ENCODE data around the gene DBNL. TPM values are rescaled to one million over a fixed set of nuclear protein-coding genes. Genes with fewer than 3 reads are reported as not detected.

DBNL gene
- polyA plus RNA-seq, 1 donor from 2014 or later: 124 TPM

DNA sequence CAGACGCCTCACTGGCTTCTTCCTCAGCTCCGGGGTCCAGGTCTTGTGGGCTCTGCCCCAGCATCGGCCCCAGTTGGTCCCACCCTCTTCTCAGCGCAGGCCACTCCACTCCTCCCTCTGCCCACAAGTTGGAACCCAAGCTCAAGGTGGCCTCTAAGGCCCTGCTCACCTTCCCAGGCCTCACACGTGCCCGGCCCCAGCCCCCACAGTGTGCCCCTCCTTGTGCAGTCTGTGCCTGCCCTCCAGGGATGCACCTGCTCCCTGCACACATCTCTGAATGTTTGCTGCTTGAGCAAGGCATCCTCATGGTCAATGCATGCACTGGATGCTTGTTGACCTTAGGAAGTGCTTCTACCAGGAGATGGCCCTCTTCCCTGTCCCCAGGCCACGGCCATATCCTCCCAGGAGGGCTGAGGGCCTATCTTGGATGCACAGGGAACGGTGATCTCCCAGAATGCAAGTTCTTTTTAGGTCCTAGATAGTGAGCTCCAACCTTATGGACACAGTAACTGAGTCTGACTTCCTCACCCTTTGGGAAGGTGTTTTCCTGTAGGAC is 51.9 kb downstream of the DBNL start:
- no peak for TF ChIP-seq RAD21 (conservative IDR thresholded peaks at IDR 0.05)
- TF ChIP-seq, protein P1, sequence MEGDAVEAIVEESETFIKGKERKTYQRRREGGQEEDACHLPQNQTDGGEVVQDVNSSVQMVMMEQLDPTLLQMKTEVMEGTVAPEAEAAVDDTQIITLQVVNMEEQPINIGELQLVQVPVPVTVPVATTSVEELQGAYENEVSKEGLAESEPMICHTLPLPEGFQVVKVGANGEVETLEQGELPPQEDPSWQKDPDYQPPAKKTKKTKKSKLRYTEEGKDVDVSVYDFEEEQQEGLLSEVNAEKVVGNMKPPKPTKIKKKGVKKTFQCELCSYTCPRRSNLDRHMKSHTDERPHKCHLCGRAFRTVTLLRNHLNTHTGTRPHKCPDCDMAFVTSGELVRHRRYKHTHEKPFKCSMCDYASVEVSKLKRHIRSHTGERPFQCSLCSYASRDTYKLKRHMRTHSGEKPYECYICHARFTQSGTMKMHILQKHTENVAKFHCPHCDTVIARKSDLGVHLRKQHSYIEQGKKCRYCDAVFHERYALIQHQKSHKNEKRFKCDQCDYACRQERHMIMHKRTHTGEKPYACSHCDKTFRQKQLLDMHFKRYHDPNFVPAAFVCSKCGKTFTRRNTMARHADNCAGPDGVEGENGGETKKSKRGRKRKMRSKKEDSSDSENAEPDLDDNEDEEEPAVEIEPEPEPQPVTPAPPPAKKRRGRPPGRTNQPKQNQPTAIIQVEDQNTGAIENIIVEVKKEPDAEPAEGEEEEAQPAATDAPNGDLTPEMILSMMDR (IDR thresholded peaks at IDR 0.05; ENCODE audit: poor library complexity, severe bottlenecking): no peak
- no peak for TF ChIP-seq MXI1 (conservative IDR thresholded peaks at IDR 0.05; ENCODE audit: poor library complexity, severe bottlenecking)
- TF ChIP-seq, protein P2, sequence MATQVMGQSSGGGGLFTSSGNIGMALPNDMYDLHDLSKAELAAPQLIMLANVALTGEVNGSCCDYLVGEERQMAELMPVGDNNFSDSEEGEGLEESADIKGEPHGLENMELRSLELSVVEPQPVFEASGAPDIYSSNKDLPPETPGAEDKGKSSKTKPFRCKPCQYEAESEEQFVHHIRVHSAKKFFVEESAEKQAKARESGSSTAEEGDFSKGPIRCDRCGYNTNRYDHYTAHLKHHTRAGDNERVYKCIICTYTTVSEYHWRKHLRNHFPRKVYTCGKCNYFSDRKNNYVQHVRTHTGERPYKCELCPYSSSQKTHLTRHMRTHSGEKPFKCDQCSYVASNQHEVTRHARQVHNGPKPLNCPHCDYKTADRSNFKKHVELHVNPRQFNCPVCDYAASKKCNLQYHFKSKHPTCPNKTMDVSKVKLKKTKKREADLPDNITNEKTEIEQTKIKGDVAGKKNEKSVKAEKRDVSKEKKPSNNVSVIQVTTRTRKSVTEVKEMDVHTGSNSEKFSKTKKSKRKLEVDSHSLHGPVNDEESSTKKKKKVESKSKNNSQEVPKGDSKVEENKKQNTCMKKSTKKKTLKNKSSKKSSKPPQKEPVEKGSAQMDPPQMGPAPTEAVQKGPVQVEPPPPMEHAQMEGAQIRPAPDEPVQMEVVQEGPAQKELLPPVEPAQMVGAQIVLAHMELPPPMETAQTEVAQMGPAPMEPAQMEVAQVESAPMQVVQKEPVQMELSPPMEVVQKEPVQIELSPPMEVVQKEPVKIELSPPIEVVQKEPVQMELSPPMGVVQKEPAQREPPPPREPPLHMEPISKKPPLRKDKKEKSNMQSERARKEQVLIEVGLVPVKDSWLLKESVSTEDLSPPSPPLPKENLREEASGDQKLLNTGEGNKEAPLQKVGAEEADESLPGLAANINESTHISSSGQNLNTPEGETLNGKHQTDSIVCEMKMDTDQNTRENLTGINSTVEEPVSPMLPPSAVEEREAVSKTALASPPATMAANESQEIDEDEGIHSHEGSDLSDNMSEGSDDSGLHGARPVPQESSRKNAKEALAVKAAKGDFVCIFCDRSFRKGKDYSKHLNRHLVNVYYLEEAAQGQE (IDR thresholded peaks at IDR 0.05; ENCODE audit: borderline replicate concordance): no peak
- TF ChIP-seq TAF1 (IDR thresholded peaks at IDR 0.05; ENCODE audit: low read depth): no peak
- TF ChIP-seq EP300 (conservative IDR thresholded peaks at IDR 0.05; ENCODE audit: poor library complexity, severe bottlenecking): no peak
- no peak for TF ChIP-seq SMC3 (conservative IDR thresholded peaks at IDR 0.05; ENCODE audit: poor library complexity)
- no peak for TF ChIP-seq EZH2 (IDR thresholded peaks at IDR 0.05; ENCODE audit: borderline replicate concordance, insufficient read depth, low read length, poor library complexity, severe bottlenecking)
- TF ChIP-seq POLR2AphosphoS5 (IDR thresholded peaks at IDR 0.05): no peak
- H3K9me3 ChIP-seq (ENCODE audit: low read length): no peaks in the 10 kb centered on the region
- no peaks in the 10 kb centered on the region for H3K27me3 ChIP-seq (ENCODE audit: insufficient read depth, low read depth, low read length)
- H3K4me2 ChIP-seq (ENCODE audit: low read length): no peak overlapping the region
- no peaks in the 10 kb centered on the region for H3F3A ChIP-seq (ENCODE audit: insufficient read depth, low read length, poor library complexity, severe bottlenecking)
- no peak overlapping the region for H3K9ac ChIP-seq (ENCODE audit: low read length)
- no peak overlapping the region for H3K4me3 ChIP-seq (ENCODE audit: low read length)
- no peaks in the 10 kb centered on the region for H3K36me3 ChIP-seq (ENCODE audit: insufficient read depth, low read length)
- no peak overlapping the region for H3K27ac ChIP-seq (ENCODE audit: low read length)
- H4K20me1 ChIP-seq (ENCODE audit: insufficient read depth): no peaks in the 10 kb centered on the region
- no peaks in the 10 kb centered on the region for H3K9me2 ChIP-seq (ENCODE audit: insufficient read depth, low read length)
- no peak overlapping the region for H2AFZ ChIP-seq (ENCODE audit: low read depth, low read length)
- H3K79me2 ChIP-seq (replicated peaks; ENCODE audit: insufficient read depth, low read length): no peaks in the 10 kb centered on the region

DNA sequence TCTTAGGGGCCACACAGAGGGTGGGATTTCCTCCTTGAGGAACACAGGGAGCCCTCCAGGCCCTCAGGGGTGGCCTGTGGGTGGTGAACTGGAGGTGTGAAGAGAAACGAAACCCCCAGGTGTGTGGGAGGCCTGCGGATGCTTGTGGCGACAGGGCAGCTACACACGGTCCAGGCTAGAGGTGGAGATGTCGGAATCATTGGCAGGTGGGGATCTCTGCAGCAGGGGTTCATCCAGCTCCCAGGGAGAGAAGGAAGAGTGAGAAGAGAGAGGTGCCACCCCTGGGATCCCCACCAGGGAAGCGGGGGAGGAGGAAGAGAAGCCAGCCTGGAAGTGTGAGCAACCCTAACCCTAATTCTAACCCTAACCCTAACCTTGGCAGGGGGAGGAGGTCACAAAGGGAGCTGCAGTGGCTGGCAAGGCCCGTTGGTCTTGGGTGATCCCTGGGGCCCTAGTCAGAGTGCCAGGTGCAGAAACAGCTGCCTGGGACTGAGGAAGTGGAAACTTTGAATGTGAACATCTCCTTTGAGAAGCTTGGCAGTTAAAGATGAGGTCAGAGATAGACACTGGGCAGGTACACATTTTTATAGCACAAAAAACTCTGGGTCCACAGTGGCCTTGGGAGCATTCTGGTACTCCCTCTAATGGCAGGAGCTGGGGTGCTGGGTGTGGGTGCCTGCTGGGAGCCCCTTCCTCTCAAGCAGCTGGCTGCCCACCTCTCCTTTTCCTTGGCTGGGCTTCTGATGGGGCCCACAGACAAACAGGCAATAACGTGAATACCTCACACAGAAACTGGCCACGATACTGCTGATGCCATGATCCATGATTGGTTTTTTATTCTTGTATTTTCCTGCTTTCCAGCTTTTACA is 52.8 kb downstream of the DBNL start:
- H3K4me2 ChIP-seq (ENCODE audit: low read length): no peak overlapping the region
- no peaks in the 10 kb centered on the region for H3K27me3 ChIP-seq (ENCODE audit: insufficient read depth, low read depth, low read length)
- H3K36me3 ChIP-seq (ENCODE audit: insufficient read depth, low read length): no peaks in the 10 kb centered on the region
- H3K27ac ChIP-seq (ENCODE audit: low read length): no peak overlapping the region
- H3K9me2 ChIP-seq (ENCODE audit: insufficient read depth, low read length): no peaks in the 10 kb centered on the region
- no peak overlapping the region for H3K9ac ChIP-seq (ENCODE audit: low read length)
- no peaks in the 10 kb centered on the region for H3F3A ChIP-seq (ENCODE audit: insufficient read depth, low read length, poor library complexity, severe bottlenecking)
- no peak overlapping the region for H3K4me3 ChIP-seq (ENCODE audit: low read length)
- H3K9me3 ChIP-seq (ENCODE audit: low read length): no peaks in the 10 kb centered on the region
- no peaks in the 10 kb centered on the region for H4K20me1 ChIP-seq (ENCODE audit: insufficient read depth)
- H3K79me2 ChIP-seq (replicated peaks; ENCODE audit: insufficient read depth, low read length): no peaks in the 10 kb centered on the region
- no peak overlapping the region for H2AFZ ChIP-seq (ENCODE audit: low read depth, low read length)
- no peak for TF ChIP-seq TAF1 (IDR thresholded peaks at IDR 0.05; ENCODE audit: low read depth)
- TF ChIP-seq EZH2 (IDR thresholded peaks at IDR 0.05; ENCODE audit: borderline replicate concordance, insufficient read depth, low read length, poor library complexity, severe bottlenecking): no peak
- TF ChIP-seq MXI1 (conservative IDR thresholded peaks at IDR 0.05; ENCODE audit: poor library complexity, severe bottlenecking): no peak
- TF ChIP-seq POLR2AphosphoS5 (IDR thresholded peaks at IDR 0.05): no peak
- TF ChIP-seq EP300 (conservative IDR thresholded peaks at IDR 0.05; ENCODE audit: poor library complexity, severe bottlenecking): no peak
- TF ChIP-seq, protein P1 (IDR thresholded peaks at IDR 0.05; ENCODE audit: poor library complexity, severe bottlenecking): no peak
- TF ChIP-seq SMC3 (conservative IDR thresholded peaks at IDR 0.05; ENCODE audit: poor library complexity): no peak
- TF ChIP-seq, protein P2 (IDR thresholded peaks at IDR 0.05; ENCODE audit: borderline replicate concordance): no peak
- TF ChIP-seq RAD21 (conservative IDR thresholded peaks at IDR 0.05): no peak

All from neural cell (in vitro differentiated cells).